Activated CD4-positive, alpha-beta memory T cell treated with anti-CD3 and anti-CD28 coated beads for 36 hours (primary cell): ENCODE data around the gene BRPF1. TPM values are rescaled to one million over a fixed set of nuclear protein-coding genes. Genes with fewer than 3 reads are reported as not detected.

ENCODE experiments used
- CTCF ChIA-PET: fragments of 350-600 bp; sonication (Branson Sonifier 250); formaldehyde crosslinking; loops from one replicate; lab custom pipeline; 2021; ENCODE audit warnings: antibody characterized with exemption, inconsistent platforms; lab: Charles Lee
- POLR2A ChIA-PET: fragments of 350-600 bp; sonication (Branson Sonifier 250); formaldehyde crosslinking; loops from one replicate; lab custom pipeline; 2021; ENCODE audit warnings: antibody characterized with exemption; lab: Charles Lee
- DNase-seq: peaks from one replicate; pipeline ENCODE4 v3.0.0-alpha.2; 2020
- H3K27ac Mint-ChIP-seq: one replicate; pipeline ENCODE4 v1.8.0; 2021; ENCODE audit warnings: mixed read lengths
- H3K27me3 Mint-ChIP-seq: one replicate; pipeline ENCODE4 v1.8.0; 2021; ENCODE audit warnings: mixed read lengths
- H3K36me3 Mint-ChIP-seq: one replicate; pipeline ENCODE4 v1.8.0; 2021; ENCODE audit warnings: mixed read lengths
- H3K4me1 Mint-ChIP-seq: one replicate; pipeline ENCODE4 v1.8.0; 2021; ENCODE audit warnings: low read depth, mixed read lengths
- H3K4me3 Mint-ChIP-seq: one replicate; pipeline ENCODE4 v1.8.0; 2021; ENCODE audit warnings: mild to moderate bottlenecking, mixed read lengths
- H3K9me3 Mint-ChIP-seq: one replicate; pipeline ENCODE4 v1.8.0; 2021; ENCODE audit warnings: mixed read lengths
- intact Hi-C: fragments of 100-400 bp; cut with micrococcal nuclease; formaldehyde crosslinking; loops from one replicate; pipeline ENCODE4 v1.15.1; 2023
- total RNA-seq, 2 experiments: library from RNA; stranded (reverse); gene quantifications; one replicate each; pipeline ENCODE4 v1.2.3, GENCODE V29; 2021

BRPF1 gene
- total RNA-seq, 2 experiments from 2014 or later, result 25.0 to 27.3 TPM

- Mint-ChIP-seq H3K27me3 (no peaks in the 10 kb centered on the region), H3K4me3 (no peak overlapping the region), H3K4me1 (peaks cover 62% of the 10 kb centered on the region), H3K27ac (no peak overlapping the region), H3K9me3 (no peaks in the 10 kb centered on the region), H3K36me3 (peaks cover 53% of the 10 kb centered on the region)
- CTCF ChIA-PET, result interaction anchor here (0.6 to 1.3 kb wide), 5 partner anchors 11 to 428 kb away, joined by 3 to 8 read pairs (median 3); partner anchors contain the start of genes ARPC4, CRELD1, OGG1 and TADA3
- intact Hi-C loops, result no loop called here
- no peak for DNase-seq
- POLR2A ChIA-PET, result interaction anchor here (2.9 kb wide), 1 partner anchor 9 kb away, joined by 15 read pairs; no protein-coding TSS in a partner anchor
Measured at GRCh38 chr3:9781551-9781950, 50.0 kb downstream of the BRPF1 start.

GRCh38 chr3:9781978-9782603 lies 50.6 kb downstream of the BRPF1 start:
- no peak overlapping the region for H3K4me3 Mint-ChIP-seq
- no peaks in the 10 kb centered on the region for H3K9me3 Mint-ChIP-seq
- no peak overlapping the region for H3K27ac Mint-ChIP-seq
- peaks cover 59% of the 10 kb centered on the region for H3K36me3 Mint-ChIP-seq
- ChIA-PET POLR2A (interaction anchor here (2.9 kb wide), 1 partner anchor 9 kb away, joined by 15 read pairs; no protein-coding TSS in a partner anchor), CTCF (interaction anchor here (0.7 to 1.3 kb wide), 5 partner anchors 11 to 195 kb away, joined by 3 to 8 read pairs (median 3); partner anchors contain the start of genes ARPC4, CRELD1, OGG1 and TADA3)
- peaks cover 62% of the 10 kb centered on the region for H3K4me1 Mint-ChIP-seq
- no peak for DNase-seq
- H3K27me3 Mint-ChIP-seq, result no peaks in the 10 kb centered on the region
- intact Hi-C loops, result no loop called here

GRCh38 chr3:9782770-9783169 lies 51.2 kb downstream of the BRPF1 start:
- peaks cover 62% of the 10 kb centered on the region for H3K4me1 Mint-ChIP-seq
- ChIA-PET POLR2A (interaction anchor here (2.9 kb wide), 1 partner anchor 8 kb away, joined by 15 read pairs; no protein-coding TSS in a partner anchor), CTCF (interaction anchor here (1.0 to 1.3 kb wide), 2 partner anchors 10 to 164 kb away, joined by 3 to 8 read pairs; partner anchors contain the start of genes ARPC4 and TADA3)
- H3K27ac Mint-ChIP-seq, result no peak overlapping the region
- no peaks in the 10 kb centered on the region for H3K27me3 Mint-ChIP-seq
- no peak overlapping the region for H3K4me3 Mint-ChIP-seq
- H3K9me3 Mint-ChIP-seq, result no peaks in the 10 kb centered on the region
- intact Hi-C loops, result no loop called here
- DNase-seq, result no peak
- peaks cover 65% of the 10 kb centered on the region for H3K36me3 Mint-ChIP-seq

GRCh38 chr3:9783954-9784353 lies 52.4 kb downstream of the BRPF1 start:
- no peak overlapping the region for H3K4me3 Mint-ChIP-seq
- no peaks in the 10 kb centered on the region for H3K27me3 Mint-ChIP-seq
- H3K9me3 Mint-ChIP-seq, result no peaks in the 10 kb centered on the region
- intact Hi-C loops, result no loop called here
- peaks cover 55% of the 10 kb centered on the region for H3K4me1 Mint-ChIP-seq
- H3K27ac Mint-ChIP-seq, result no peak overlapping the region
- CTCF ChIA-PET, result no interaction called here
- DNase-seq, result no peak
- peaks cover 66% of the 10 kb centered on the region for H3K36me3 Mint-ChIP-seq
- POLR2A ChIA-PET, result no interaction called here

- Mint-ChIP-seq H3K36me3 (peaks cover 71% of the 10 kb centered on the region), H3K4me3 (no peak overlapping the region), H3K27ac (no peak overlapping the region), H3K9me3 (no peaks in the 10 kb centered on the region), H3K27me3 (no peaks in the 10 kb centered on the region), H3K4me1 (peaks cover 55% of the 10 kb centered on the region)
- ChIA-PET POLR2A (no interaction called here), CTCF (no interaction called here)
- DNase-seq, result no peak
- intact Hi-C loops, result no loop called here
Measured at GRCh38 chr3:9784965-9785364, 53.4 kb downstream of the BRPF1 start.

GRCh38 chr3:9785602-9786001 lies 54.1 kb downstream of the BRPF1 start:
- intact Hi-C loops, result no loop called here
- Mint-ChIP-seq H3K27ac (no peak overlapping the region), H3K36me3 (peaks cover 71% of the 10 kb centered on the region), H3K27me3 (no peaks in the 10 kb centered on the region), H3K4me3 (no peak overlapping the region), H3K9me3 (no peaks in the 10 kb centered on the region), H3K4me1 (peaks cover 55% of the 10 kb centered on the region)
- DNase-seq, result no peak
- ChIA-PET POLR2A (no interaction called here), CTCF (no interaction called here)

GRCh38 chr3:9786209-9786739 lies 54.7 kb downstream of the BRPF1 start:
- H3K36me3 Mint-ChIP-seq, result peaks cover 72% of the 10 kb centered on the region
- intact Hi-C loops, result no loop called here
- H3K4me3 Mint-ChIP-seq, result no peak overlapping the region
- H3K9me3 Mint-ChIP-seq, result no peaks in the 10 kb centered on the region
- H3K27ac Mint-ChIP-seq, result peak overlapping the region; percentile 65
- ChIA-PET POLR2A (no interaction called here), CTCF (interaction anchor here (1.0 kb wide), 1 partner anchor 8 kb away, joined by 6 read pairs; no protein-coding TSS in a partner anchor)
- H3K4me1 Mint-ChIP-seq, result peaks cover 56% of the 10 kb centered on the region
- no peaks in the 10 kb centered on the region for H3K27me3 Mint-ChIP-seq
- no peak for DNase-seq

- Mint-ChIP-seq H3K9me3 (no peaks in the 10 kb centered on the region), H3K27me3 (no peaks in the 10 kb centered on the region), H3K36me3 (peaks cover 71% of the 10 kb centered on the region), H3K4me3 (peak overlapping the region; percentile 11), H3K27ac (peak overlapping the region; percentile 91), H3K4me1 (peaks cover 59% of the 10 kb centered on the region)
- intact Hi-C loops, result loop anchor here (1.0 kb wide), 1 partner anchor 9 kb away; no protein-coding TSS in a partner anchor
- DNase-seq, result peak; percentile 41
- CTCF ChIA-PET, result interaction anchor here (0.6 to 1.2 kb wide), 4 partner anchors 9 to 30 kb away, joined by 3 to 6 read pairs (median 3); no protein-coding TSS in a partner anchor
- POLR2A ChIA-PET, result interaction anchor here (1.2 kb wide), 1 partner anchor 9 kb away, joined by 9 read pairs; no protein-coding TSS in a partner anchor
Measured at GRCh38 chr3:9786825-9787669, 55.5 kb downstream of the BRPF1 start.

GRCh38 chr3:9787714-9788113 lies 56.2 kb downstream of the BRPF1 start:
- ChIA-PET CTCF (interaction anchor here (0.6 to 1.2 kb wide), 4 partner anchors 9 to 50 kb away, joined by 3 to 4 read pairs (median 3); no protein-coding TSS in a partner anchor), POLR2A (interaction anchor here (1.2 kb wide), 1 partner anchor 10 kb away, joined by 9 read pairs; no protein-coding TSS in a partner anchor)
- H3K27ac Mint-ChIP-seq, result peak overlapping the region; percentile 91
- H3K36me3 Mint-ChIP-seq, result peaks cover 64% of the 10 kb centered on the region
- peak overlapping the region; percentile 22 for H3K4me3 Mint-ChIP-seq
- H3K4me1 Mint-ChIP-seq, result peaks cover 54% of the 10 kb centered on the region
- intact Hi-C loops, result loop anchor here (1.0 kb wide), 1 partner anchor 9 kb away; no protein-coding TSS in a partner anchor
- no peaks in the 10 kb centered on the region for H3K27me3 Mint-ChIP-seq
- no peaks in the 10 kb centered on the region for H3K9me3 Mint-ChIP-seq
- DNase-seq, result peak; percentile 61

- CTCF ChIA-PET, result no interaction called here
- POLR2A ChIA-PET, result interaction anchor here (0.9 to 2.8 kb wide), 6 partner anchors 10 to 59 kb away, joined by 3 to 15 read pairs (median 4); partner anchors contain the start of genes BRPF1, CAMK1 and OGG1
Measured at GRCh38 chr3:9791127-9791526, 59.6 kb downstream of the BRPF1 start.

GRCh38 chr3:9791790-9792404 lies 60.4 kb downstream of the BRPF1 start:
- Mint-ChIP-seq H3K27me3 (no peaks in the 10 kb centered on the region), H3K36me3 (peaks cover 57% of the 10 kb centered on the region), H3K27ac (peak overlapping the region; percentile 99), H3K4me1 (peaks cover 65% of the 10 kb centered on the region), H3K4me3 (peak overlapping the region; percentile 99), H3K9me3 (no peaks in the 10 kb centered on the region)
- DNase-seq, result no peak
- intact Hi-C loops, result loop anchor here (1.0 to 5.0 kb wide), 8 partner anchors 14 to 395 kb away; partner anchors contain the start of genes BRPF1, CRELD1, FANCD2 and MTMR14
- POLR2A ChIA-PET, result interaction anchor here (1.0 to 2.8 kb wide), 15 partner anchors 11 to 141 kb away, joined by 3 to 24 read pairs (median 6); partner anchors contain the start of genes BRPF1, CAMK1 and OGG1
- CTCF ChIA-PET, result interaction anchor here (0.8 to 1.4 kb wide), 8 partner anchors 10 to 155 kb away, joined by 3 to 14 read pairs (median 6); partner anchors contain the start of genes BRPF1 and OGG1

More at GRCh38 chr3:9791127-9791526, 59.6 kb downstream of the BRPF1 start:
- H3K9me3 Mint-ChIP-seq, result no peaks in the 10 kb centered on the region
- intact Hi-C loops, result loop anchor here (5.0 kb wide), 2 partner anchors 236 to 394 kb away; partner anchors contain the start of genes FANCD2 and SETD5
- H3K4me3 Mint-ChIP-seq, result peak overlapping the region; percentile 99
- no peak for DNase-seq
- H3K27ac Mint-ChIP-seq, result peak overlapping the region; percentile 99
- H3K27me3 Mint-ChIP-seq, result no peaks in the 10 kb centered on the region
- H3K4me1 Mint-ChIP-seq, result peaks cover 69% of the 10 kb centered on the region
- peaks cover 60% of the 10 kb centered on the region for H3K36me3 Mint-ChIP-seq
